Gastrocnemius medialis (tissue), 4 donors: ENCODE results near the gene SEC23IP.

ENCODE experiments used
- POLR2A ChIP-seq, 2 donors: fragments of 450-650 bp; IDR thresholded peaks; one replicate each; pipeline ENCODE4 v1.6.1; 2017; ENCODE audit warnings: antibody characterized with exemption in 2 of 2, mild to moderate bottlenecking in 2 of 2, moderate library complexity in 2 of 2
- TF ChIP-seq, protein P1 (sequence below), 5 experiments: fragments of 450-650 bp in 3 of 5; fragments of 200-600 bp in 2 of 5; sonication (generic) in 2 of 5; IDR thresholded peaks in 4 of 5; conservative IDR thresholded peaks in 1 of 5; 1 replicate in 4 of 5; 2 replicates in 1 of 5; pipeline ENCODE4 v1.5.1; 2016 to 2019; ENCODE audit warnings: antibody characterized with exemption in 5 of 5, mild to moderate bottlenecking in 3 of 5, moderate library complexity in 3 of 5

- TF ChIP-seq, protein P1, sequence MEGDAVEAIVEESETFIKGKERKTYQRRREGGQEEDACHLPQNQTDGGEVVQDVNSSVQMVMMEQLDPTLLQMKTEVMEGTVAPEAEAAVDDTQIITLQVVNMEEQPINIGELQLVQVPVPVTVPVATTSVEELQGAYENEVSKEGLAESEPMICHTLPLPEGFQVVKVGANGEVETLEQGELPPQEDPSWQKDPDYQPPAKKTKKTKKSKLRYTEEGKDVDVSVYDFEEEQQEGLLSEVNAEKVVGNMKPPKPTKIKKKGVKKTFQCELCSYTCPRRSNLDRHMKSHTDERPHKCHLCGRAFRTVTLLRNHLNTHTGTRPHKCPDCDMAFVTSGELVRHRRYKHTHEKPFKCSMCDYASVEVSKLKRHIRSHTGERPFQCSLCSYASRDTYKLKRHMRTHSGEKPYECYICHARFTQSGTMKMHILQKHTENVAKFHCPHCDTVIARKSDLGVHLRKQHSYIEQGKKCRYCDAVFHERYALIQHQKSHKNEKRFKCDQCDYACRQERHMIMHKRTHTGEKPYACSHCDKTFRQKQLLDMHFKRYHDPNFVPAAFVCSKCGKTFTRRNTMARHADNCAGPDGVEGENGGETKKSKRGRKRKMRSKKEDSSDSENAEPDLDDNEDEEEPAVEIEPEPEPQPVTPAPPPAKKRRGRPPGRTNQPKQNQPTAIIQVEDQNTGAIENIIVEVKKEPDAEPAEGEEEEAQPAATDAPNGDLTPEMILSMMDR (IDR thresholded peaks at IDR 0.05 in 4 of 5, conservative IDR thresholded peaks at IDR 0.05 in 1 of 5) = no peak
- no peak for TF ChIP-seq POLR2A (IDR thresholded peaks at IDR 0.05)
Measured at GRCh38 chr10:119862524-119862923, 30.0 kb upstream of the SEC23IP start.
